Superior temporal gyrus (tissue), 1 donor: ENCODE measurements around the gene MYO16.
A peak's percentile ranks its signal among the peaks of the same experiment; 100 is the strongest.

Experiments used
- DNase-seq: peaks from one replicate; pipeline ENCODE4 v3.0.0-alpha.2; 2016; ENCODE audit errors: extremely low spot score

MYO16 gene

GRCh38 chr13:109152311-109152820 is 523.0 kb downstream of the MYO16 start:
- DNase-seq = no peak

- no peak for DNase-seq
These were observed 523.5 kb downstream of the MYO16 start for GRCh38 chr13:109152941-109153340.

GRCh38 chr13:109154146-109154545 is 524.7 kb downstream of the MYO16 start:
- no peak for DNase-seq

- no peak for DNase-seq
These were observed 525.1 kb downstream of the MYO16 start for GRCh38 chr13:109154546-109154945.

- DNase-seq = peak; percentile 47
These were observed 525.8 kb downstream of the MYO16 start for GRCh38 chr13:109154966-109155761.

- DNase-seq = peak; percentile 72
These were observed 526.9 kb downstream of the MYO16 start for GRCh38 chr13:109156181-109156935.

- DNase-seq = no peak
These were observed 527.9 kb downstream of the MYO16 start for GRCh38 chr13:109157275-109157674.

- no peak for DNase-seq
These were observed 529.0 kb downstream of the MYO16 start for GRCh38 chr13:109158383-109158782.

GRCh38 chr13:109159650-109160309 is 530.4 kb downstream of the MYO16 start:
- no peak for DNase-seq

- DNase-seq = no peak
These were observed 530.9 kb downstream of the MYO16 start for GRCh38 chr13:109160357-109160756.

GRCh38 chr13:109160887-109161669 is 531.7 kb downstream of the MYO16 start:
- DNase-seq = no peak

- no peak for DNase-seq
These were observed 533.0 kb downstream of the MYO16 start for GRCh38 chr13:109162248-109163036.

GRCh38 chr13:109163037-109163379 is 533.6 kb downstream of the MYO16 start:
- no peak for DNase-seq

GRCh38 chr13:109165417-109165904 is 536.0 kb downstream of the MYO16 start:
- DNase-seq = no peak

- no peak for DNase-seq
These were observed 537.4 kb downstream of the MYO16 start for GRCh38 chr13:109166804-109167203.

GRCh38 chr13:109172136-109172535 is 542.7 kb downstream of the MYO16 start:
- no peak for DNase-seq

GRCh38 chr13:109175666-109176065 is 546.3 kb downstream of the MYO16 start:
- DNase-seq = no peak

- no peak for DNase-seq
These were observed 551.6 kb downstream of the MYO16 start for GRCh38 chr13:109180905-109181425.

GRCh38 chr13:109182777-109183465 is 553.5 kb downstream of the MYO16 start:
- no peak for DNase-seq

GRCh38 chr13:109191413-109191812 is 562.0 kb downstream of the MYO16 start:
- no peak for DNase-seq
